Measurements from ENCODE around the gene STPG2.

The STPG2 gene

DNA sequence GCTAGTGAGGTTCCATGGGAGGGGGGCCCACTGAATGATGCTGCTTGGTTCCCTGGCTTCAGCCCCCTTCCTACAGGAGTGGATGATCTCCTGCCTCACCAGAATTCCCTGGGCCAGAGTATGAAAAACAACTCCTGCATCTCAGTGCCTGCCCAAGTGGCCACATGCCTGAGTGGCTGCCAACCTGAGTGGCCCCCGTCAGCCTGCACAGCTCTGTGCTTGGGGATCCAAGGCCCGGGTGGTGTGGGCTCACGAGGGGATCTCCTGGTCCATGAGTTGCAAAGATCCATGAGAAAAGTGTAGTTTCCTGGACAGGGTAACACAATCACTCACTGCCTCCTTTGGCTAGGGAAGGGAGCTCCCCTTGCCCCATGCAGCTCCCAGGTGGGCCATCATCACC is 17.1 kb downstream of the STPG2 start:
- H3K27me3 Mint-ChIP-seq, result peaks cover 53% of the 10 kb centered on the region
- no peaks in the 10 kb centered on the region for H3K4me1 Mint-ChIP-seq
- no peak for ATAC-seq (replicated peaks; ENCODE audit: extremely low read depth, poor library complexity, severe bottlenecking)
- H3K27ac Mint-ChIP-seq (ENCODE audit: low read depth), result no peak overlapping the region
- H3K36me3 Mint-ChIP-seq (ENCODE audit: insufficient read depth), result no peaks in the 10 kb centered on the region
- H3K4me3 Mint-ChIP-seq, result no peak overlapping the region
- DNase-seq (ENCODE audit: low spot score in 2 of 2), result no peak
- no peaks in the 10 kb centered on the region for H3K9me3 Mint-ChIP-seq

DNA sequence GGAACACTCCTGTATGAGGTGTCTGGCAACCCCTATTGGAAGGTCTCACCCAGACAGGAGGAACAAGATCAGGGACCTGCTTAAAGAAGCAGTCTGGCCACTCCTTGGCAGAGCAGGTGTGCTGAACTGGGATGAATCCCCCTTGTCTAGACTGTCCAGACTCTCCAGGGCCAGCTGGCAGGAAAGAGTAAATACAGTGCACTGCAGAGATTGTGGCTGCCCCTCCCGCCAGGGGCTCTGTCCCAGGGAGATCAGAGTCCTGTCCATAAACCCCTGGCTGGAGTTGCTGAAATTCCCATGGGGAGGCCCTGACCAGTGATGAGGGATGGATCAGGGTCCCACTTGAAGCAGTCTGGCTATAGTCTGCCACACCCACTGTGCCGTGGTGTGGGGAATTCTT is 17.7 kb downstream of the STPG2 start:
- H3K27me3 Mint-ChIP-seq, result peaks cover 49% of the 10 kb centered on the region
- no peak overlapping the region for H3K27ac Mint-ChIP-seq (ENCODE audit: low read depth)
- no peak overlapping the region for H3K4me3 Mint-ChIP-seq
- no peaks in the 10 kb centered on the region for H3K36me3 Mint-ChIP-seq (ENCODE audit: insufficient read depth)
- no peak for DNase-seq (ENCODE audit: low spot score in 2 of 2)
- H3K9me3 Mint-ChIP-seq, result no peaks in the 10 kb centered on the region
- no peaks in the 10 kb centered on the region for H3K4me1 Mint-ChIP-seq
- no peak for ATAC-seq (replicated peaks; ENCODE audit: extremely low read depth, poor library complexity, severe bottlenecking)

GRCh38 chr4:98117363-98117762 is 25.9 kb downstream of the STPG2 start:
- Mint-ChIP-seq H3K27me3 (peaks cover 14% of the 10 kb centered on the region), H3K27ac (ENCODE audit: low read depth) (no peak overlapping the region), H3K9me3 (peaks cover 10% of the 10 kb centered on the region), H3K36me3 (ENCODE audit: insufficient read depth) (no peaks in the 10 kb centered on the region), H3K4me3 (no peak overlapping the region), H3K4me1 (no peaks in the 10 kb centered on the region)
- no peak for DNase-seq (ENCODE audit: low spot score in 2 of 2)
- no peak for ATAC-seq (replicated peaks; ENCODE audit: extremely low read depth, poor library complexity, severe bottlenecking)

DNA sequence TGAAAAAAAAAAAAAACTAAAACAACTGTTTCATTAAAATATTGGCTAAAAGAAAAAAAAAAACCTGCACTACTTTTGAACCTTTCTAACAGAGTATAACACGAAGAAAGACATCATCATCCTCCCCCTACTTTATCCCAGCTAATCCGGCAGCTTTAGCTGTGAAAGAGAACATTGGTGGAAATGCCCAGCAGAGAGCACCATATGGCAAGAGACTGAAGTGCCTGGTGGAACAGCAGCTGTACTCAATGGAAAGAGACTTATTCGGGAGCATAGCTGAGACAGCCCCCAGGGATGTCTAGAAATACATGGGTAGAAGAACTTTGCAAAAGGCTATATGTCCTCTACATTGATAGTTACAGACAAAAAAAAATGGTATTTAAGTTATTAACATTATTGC is 30.3 kb downstream of the STPG2 start:
- Mint-ChIP-seq H3K27me3 (no peaks in the 10 kb centered on the region), H3K36me3 (ENCODE audit: insufficient read depth) (no peaks in the 10 kb centered on the region), H3K27ac (ENCODE audit: low read depth) (no peak overlapping the region), H3K9me3 (peaks cover 7% of the 10 kb centered on the region), H3K4me1 (no peaks in the 10 kb centered on the region), H3K4me3 (no peak overlapping the region)
- ATAC-seq (replicated peaks; ENCODE audit: extremely low read depth, poor library complexity, severe bottlenecking), result no peak
- no peak for DNase-seq (ENCODE audit: low spot score in 2 of 2)

GRCh38 chr4:98110929-98111328 is 32.3 kb downstream of the STPG2 start:
- H3K4me1 Mint-ChIP-seq, result no peaks in the 10 kb centered on the region
- DNase-seq (ENCODE audit: low spot score in 2 of 2) (no peak), ATAC-seq (replicated peaks; ENCODE audit: extremely low read depth, poor library complexity, severe bottlenecking) (no peak)
- no peaks in the 10 kb centered on the region for H3K9me3 Mint-ChIP-seq
- no peaks in the 10 kb centered on the region for H3K36me3 Mint-ChIP-seq (ENCODE audit: insufficient read depth)
- no peak overlapping the region for H3K27ac Mint-ChIP-seq (ENCODE audit: low read depth)
- H3K27me3 Mint-ChIP-seq, result peaks cover 14% of the 10 kb centered on the region
- no peak overlapping the region for H3K4me3 Mint-ChIP-seq

GRCh38 chr4:98110214-98110613 is 33.1 kb downstream of the STPG2 start:
- H3K27ac Mint-ChIP-seq (ENCODE audit: low read depth), result no peak overlapping the region
- H3K9me3 Mint-ChIP-seq, result no peaks in the 10 kb centered on the region
- H3K4me3 Mint-ChIP-seq, result no peak overlapping the region
- DNase-seq (ENCODE audit: low spot score in 2 of 2), result no peak
- H3K27me3 Mint-ChIP-seq, result peaks cover 14% of the 10 kb centered on the region
- no peaks in the 10 kb centered on the region for H3K4me1 Mint-ChIP-seq
- no peaks in the 10 kb centered on the region for H3K36me3 Mint-ChIP-seq (ENCODE audit: insufficient read depth)
- ATAC-seq (replicated peaks; ENCODE audit: extremely low read depth, poor library complexity, severe bottlenecking), result no peak

DNA sequence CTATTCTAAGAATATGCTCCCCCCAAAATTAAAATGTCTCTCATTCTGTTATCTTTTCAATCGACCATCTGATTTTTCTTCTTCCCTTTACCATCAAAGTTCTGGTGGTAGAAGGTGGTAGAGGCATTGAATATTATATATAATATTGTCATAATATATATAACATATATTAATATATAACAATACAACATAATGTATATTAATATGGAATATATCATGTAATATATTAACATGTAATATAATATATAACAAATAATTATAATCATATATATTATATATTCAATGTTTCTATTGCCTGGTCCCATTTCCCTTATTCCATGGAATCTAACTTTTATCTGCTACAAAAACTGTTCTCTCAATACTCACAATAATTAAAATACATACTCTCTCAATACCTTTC is 40.6 kb downstream of the STPG2 start:
- H3K27me3 Mint-ChIP-seq, result peaks cover 45% of the 10 kb centered on the region

GRCh38 chr4:98101988-98102387 is 41.3 kb downstream of the STPG2 start:
- H3K9me3 Mint-ChIP-seq, result no peaks in the 10 kb centered on the region
- H3K27ac Mint-ChIP-seq (ENCODE audit: low read depth), result no peak overlapping the region
- H3K36me3 Mint-ChIP-seq (ENCODE audit: insufficient read depth), result peaks cover 4% of the 10 kb centered on the region
- H3K4me1 Mint-ChIP-seq, result no peaks in the 10 kb centered on the region
- peaks cover 38% of the 10 kb centered on the region for H3K27me3 Mint-ChIP-seq
- no peak overlapping the region for H3K4me3 Mint-ChIP-seq
- ATAC-seq (replicated peaks; ENCODE audit: extremely low read depth, poor library complexity, severe bottlenecking), result no peak
- DNase-seq (ENCODE audit: low spot score in 2 of 2), result no peak

More for the DNA sequence above, 40.6 kb downstream of the STPG2 start:
- DNase-seq (ENCODE audit: low spot score in 2 of 2), result no peak
- H3K27ac Mint-ChIP-seq (ENCODE audit: low read depth), result no peak overlapping the region
- no peak for ATAC-seq (replicated peaks; ENCODE audit: extremely low read depth, poor library complexity, severe bottlenecking)
- H3K9me3 Mint-ChIP-seq, result no peaks in the 10 kb centered on the region
- no peaks in the 10 kb centered on the region for H3K4me1 Mint-ChIP-seq
- no peak overlapping the region for H3K4me3 Mint-ChIP-seq
- peaks cover 4% of the 10 kb centered on the region for H3K36me3 Mint-ChIP-seq (ENCODE audit: insufficient read depth)

DNA sequence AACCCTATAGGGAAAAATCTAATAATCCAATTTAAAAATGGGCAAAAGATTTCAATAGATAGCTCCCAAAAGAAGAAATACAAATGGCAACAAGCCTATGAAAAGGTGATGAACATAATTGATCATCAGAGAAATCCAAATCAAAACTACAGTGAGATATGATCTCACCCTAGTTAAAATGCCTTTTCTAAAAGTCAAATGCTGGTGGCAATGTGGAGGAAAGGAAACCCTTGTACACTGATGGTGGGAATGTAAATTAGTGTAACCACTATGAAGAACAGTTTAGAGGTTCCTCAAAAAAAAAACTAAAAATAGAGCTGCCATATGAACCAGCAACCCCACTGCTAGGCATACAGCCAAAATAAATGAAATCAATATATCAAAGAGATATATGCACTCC is 44.5 kb downstream of the STPG2 start:
- H3K27me3 Mint-ChIP-seq, result peaks cover 38% of the 10 kb centered on the region
- H3K4me1 Mint-ChIP-seq, result no peaks in the 10 kb centered on the region
- peaks cover 5% of the 10 kb centered on the region for H3K9me3 Mint-ChIP-seq
- H3K4me3 Mint-ChIP-seq, result no peak overlapping the region
- ATAC-seq (replicated peaks; ENCODE audit: extremely low read depth, poor library complexity, severe bottlenecking) (no peak), DNase-seq (ENCODE audit: low spot score in 2 of 2) (no peak)
- H3K27ac Mint-ChIP-seq (ENCODE audit: low read depth), result no peak overlapping the region
- peaks cover 1% of the 10 kb centered on the region for H3K36me3 Mint-ChIP-seq (ENCODE audit: insufficient read depth)

- ATAC-seq (replicated peaks; ENCODE audit: extremely low read depth, poor library complexity, severe bottlenecking) (no peak), DNase-seq (ENCODE audit: low spot score in 2 of 2) (no peak)
- Mint-ChIP-seq H3K4me1 (no peaks in the 10 kb centered on the region), H3K9me3 (peaks cover 5% of the 10 kb centered on the region), H3K27ac (ENCODE audit: low read depth) (no peak overlapping the region), H3K27me3 (peaks cover 38% of the 10 kb centered on the region), H3K4me3 (no peak overlapping the region), H3K36me3 (ENCODE audit: insufficient read depth) (peaks cover 1% of the 10 kb centered on the region)
These were observed 49.2 kb downstream of the STPG2 start for GRCh38 chr4:98094118-98094517.

DNA sequence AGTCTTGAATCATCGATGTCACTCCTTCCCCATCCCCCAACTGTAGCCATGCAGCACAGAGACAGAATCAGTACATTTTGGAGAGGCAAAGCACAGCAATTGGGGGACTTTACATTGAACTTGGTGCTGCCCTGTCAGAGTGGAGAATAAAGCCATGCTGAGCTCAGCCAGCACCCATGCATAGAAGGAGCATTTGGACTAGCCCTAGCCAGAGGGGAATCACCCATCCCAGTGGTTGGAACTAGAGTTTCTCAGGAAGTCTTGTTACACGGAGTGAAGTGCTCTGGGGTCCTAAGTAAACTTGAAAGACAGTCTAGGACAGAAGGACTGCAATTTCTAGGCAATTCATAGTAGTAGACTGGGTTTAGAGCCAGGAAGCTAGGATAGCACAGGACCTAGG is 49.6 kb downstream of the STPG2 start:
- no peaks in the 10 kb centered on the region for H3K4me1 Mint-ChIP-seq
- peaks cover 38% of the 10 kb centered on the region for H3K27me3 Mint-ChIP-seq
- H3K36me3 Mint-ChIP-seq (ENCODE audit: insufficient read depth), result no peaks in the 10 kb centered on the region
- H3K9me3 Mint-ChIP-seq, result peaks cover 5% of the 10 kb centered on the region
- no peak overlapping the region for H3K27ac Mint-ChIP-seq (ENCODE audit: low read depth)
- no peak overlapping the region for H3K4me3 Mint-ChIP-seq
- no peak for ATAC-seq (replicated peaks; ENCODE audit: extremely low read depth, poor library complexity, severe bottlenecking)
- no peak for DNase-seq (ENCODE audit: low spot score in 2 of 2)

DNA sequence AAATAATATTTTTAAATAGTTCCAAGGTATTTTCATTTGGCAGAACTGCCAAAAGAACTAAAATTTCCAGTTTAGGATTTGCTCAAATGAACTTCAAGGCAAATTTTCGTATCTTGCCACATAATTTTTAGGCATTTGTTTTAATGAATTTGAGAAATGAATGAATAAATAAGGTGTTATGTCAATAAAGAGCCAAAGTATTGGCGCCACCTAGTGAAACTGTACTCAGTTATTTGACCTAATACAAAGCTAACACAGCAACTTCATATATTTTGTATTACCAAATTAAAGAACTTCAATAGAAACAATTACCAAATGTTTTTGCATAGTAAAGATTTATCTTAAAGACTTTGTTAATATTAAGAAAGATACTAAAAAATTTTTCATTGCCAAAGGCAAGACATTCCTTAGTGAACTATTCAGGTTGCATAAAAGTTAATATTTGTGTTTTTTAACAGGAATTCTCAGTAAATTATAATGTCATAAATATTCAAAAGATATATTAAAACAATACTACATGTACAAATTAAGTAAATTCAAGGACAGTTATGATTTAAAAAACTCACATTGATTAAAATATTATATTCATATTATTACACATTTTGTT is 50.3 kb downstream of the STPG2 start:
- Mint-ChIP-seq H3K27ac (ENCODE audit: low read depth) (no peak overlapping the region), H3K27me3 (peaks cover 38% of the 10 kb centered on the region), H3K4me3 (no peak overlapping the region), H3K9me3 (peaks cover 5% of the 10 kb centered on the region), H3K4me1 (no peaks in the 10 kb centered on the region), H3K36me3 (ENCODE audit: insufficient read depth) (no peaks in the 10 kb centered on the region)
- ATAC-seq (replicated peaks; ENCODE audit: extremely low read depth, poor library complexity, severe bottlenecking) (no peak), DNase-seq (ENCODE audit: low spot score in 2 of 2) (no peak)

DNA sequence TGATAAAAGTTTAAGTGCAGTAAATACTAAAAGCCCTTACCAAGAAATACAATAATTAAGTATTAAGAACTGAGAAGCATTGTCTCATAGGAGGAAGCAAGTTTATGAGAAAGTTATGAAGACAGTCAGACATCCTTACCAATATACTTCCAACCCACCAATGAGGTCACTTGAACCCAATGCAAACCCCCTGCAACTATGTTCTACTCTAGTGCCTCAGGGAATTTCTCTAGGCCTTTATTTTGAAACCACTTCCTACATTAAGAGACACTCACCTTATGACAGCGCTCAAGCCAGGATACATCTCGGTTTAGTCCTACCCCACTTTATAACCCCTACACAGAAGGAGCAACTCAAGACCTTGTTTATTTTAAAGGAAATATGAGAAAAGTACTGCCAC is 61.3 kb downstream of the STPG2 start:
- no peak for ATAC-seq (replicated peaks; ENCODE audit: extremely low read depth, poor library complexity, severe bottlenecking)
- H3K9me3 Mint-ChIP-seq, result no peaks in the 10 kb centered on the region
- no peaks in the 10 kb centered on the region for H3K36me3 Mint-ChIP-seq (ENCODE audit: insufficient read depth)
- no peaks in the 10 kb centered on the region for H3K4me1 Mint-ChIP-seq
- no peak overlapping the region for H3K4me3 Mint-ChIP-seq
- no peak overlapping the region for H3K27ac Mint-ChIP-seq (ENCODE audit: low read depth)
- no peaks in the 10 kb centered on the region for H3K27me3 Mint-ChIP-seq
- no peak for DNase-seq (ENCODE audit: low spot score in 2 of 2)

- H3K27ac Mint-ChIP-seq (ENCODE audit: low read depth), result no peak overlapping the region
- ATAC-seq (replicated peaks; ENCODE audit: extremely low read depth, poor library complexity, severe bottlenecking) (no peak), DNase-seq (ENCODE audit: low spot score in 2 of 2) (no peak)
- no peaks in the 10 kb centered on the region for H3K36me3 Mint-ChIP-seq (ENCODE audit: insufficient read depth)
- no peak overlapping the region for H3K4me3 Mint-ChIP-seq
- H3K4me1 Mint-ChIP-seq, result no peaks in the 10 kb centered on the region
- peaks cover 11% of the 10 kb centered on the region for H3K27me3 Mint-ChIP-seq
- H3K9me3 Mint-ChIP-seq, result no peaks in the 10 kb centered on the region
These were observed 74.8 kb downstream of the STPG2 start for GRCh38 chr4:98068495-98068894.

Data from central memory CD8-positive, alpha-beta T cell (primary cell).